Ovary (tissue), 9 donors: ENCODE results near the gene TRPM5. TPM values are rescaled to one million over a fixed set of nuclear protein-coding genes. Genes with fewer than 3 reads are reported as not detected.

ENCODE experiments used
- DNase-seq, 5 donors: peaks; one replicate each; pipeline ENCODE4 v3.0.0-alpha.2; 2019 to 2020
- H3K27ac ChIP-seq, 2 donors: fragments of 200-600 bp; one replicate each; pipeline versions ENCODE4 v1.5.1 to v1.8.0; 2019 to 2022
- H3K27me3 ChIP-seq: fragments of 200-600 bp; one replicate; pipeline ENCODE4 v1.8.0; 2022
- H3K36me3 ChIP-seq: fragments of 200-600 bp; sonication (generic); one replicate; pipeline ENCODE4 v1.5.1; 2019
- H3K4me1 ChIP-seq: one replicate; pipeline ENCODE4 v1.8.1; 2013; ENCODE audit warnings: mild to moderate bottlenecking, moderate library complexity; ENCODE audit not compliant: insufficient read depth
- H3K4me3 ChIP-seq: fragments of 200-600 bp; sonication (generic); one replicate; pipeline ENCODE4 v1.5.1; 2017
- H3K9me3 ChIP-seq, 2 donors: fragments of 200-600 bp in 1 of 2; sonication (generic) in 1 of 2; one replicate each; pipeline versions ENCODE4 v1.5.1 to v1.8.1; 2013 to 2019; ENCODE audit warnings: mild to moderate bottlenecking in 1 of 2, moderate library complexity in 1 of 2
- EP300 ChIP-seq: sonication (generic); formaldehyde crosslinking; IDR thresholded peaks from one replicate; pipeline ENCODE4 v1.6.1; 2017; ENCODE audit warnings: antibody characterized with exemption
- POLR2A ChIP-seq: fragments of 450-650 bp; IDR thresholded peaks from one replicate; pipeline ENCODE4 v1.6.1; 2017; ENCODE audit warnings: antibody characterized with exemption, mild to moderate bottlenecking, moderate library complexity
- WGBS, 3 donors: extraction: QIAGEN DNeasy Blood & Tissue Kit in 1 of 3; methylation state at CpG; one replicate each; pipeline versions ENCODE4 v1.1.5 to v1.1.7; 2013 to 2017; 5-methylcytosine and 5-hydroxymethylcytosine counted together
- intact Hi-C, 4 donors: fragments of 100-400 bp; cut with DNase I; formaldehyde crosslinking; loops; one replicate each; pipeline versions ENCODE4 v1.11.0 to v1.15.1; 2022 to 2023
- polyA plus RNA-seq, 2 donors: library from polyadenylated mRNA; stranded (reverse); fragments of 200-250 nt in 1 of 2; fragments of 350-450 nt in 1 of 2; fragmentation: Illumina TruSeq in 1 of 2; extraction: RNeasy Lipid Tissue Mini Kit (QIAGEN cat#74804) in 1 of 2; gene quantifications; one replicate each; pipeline ENCODE4 v1.2.3, GENCODE V29; 2013 to 2014
- total RNA-seq, 7 donors: library from RNA; depleted of rRNA in 2 of 7; stranded (reverse); fragments of >200 nt in 2 of 7; fragmentation: NEBNext Ultra II Directional in 3 of 7; extraction: Animal tissue kit (Norgen Biotek cat#: 25700) in 3 of 7; gene quantifications; one replicate each; pipeline versions ENCODE4 v1.1.0 to v1.2.4, GENCODE V29; 2016 to 2023
- TF ChIP-seq, protein P1 (sequence below), 3 donors: fragments of 450-650 bp in 2 of 3; fragments of 200-600 bp in 1 of 3; IDR thresholded peaks; one replicate each; pipeline versions ENCODE4 v1.5.1 to v1.8.0; 2016 to 2022; ENCODE audit warnings: antibody characterized with exemption in 3 of 3, mild to moderate bottlenecking in 1 of 3
- donor health status: DM: no; HTN: no; CAD: no; lungs with moderate emphysema.
- donor health status: DM: no; HTN: no; CAD: no.
- donor health status: Bipolar disorder and iron deficiency.
- donor health status: DM: yes; HTN: yes; CAD: no.
- donor health status: DM: no; HTN: no; CAD: no.
- donor health status: DM: yes; HTN: yes; CAD: no.

TRPM5 gene
- total and polyA plus RNA-seq, 9 donors: 0.05 to 0.11 (median 0.08) TPM; not detected in 6

DNA sequence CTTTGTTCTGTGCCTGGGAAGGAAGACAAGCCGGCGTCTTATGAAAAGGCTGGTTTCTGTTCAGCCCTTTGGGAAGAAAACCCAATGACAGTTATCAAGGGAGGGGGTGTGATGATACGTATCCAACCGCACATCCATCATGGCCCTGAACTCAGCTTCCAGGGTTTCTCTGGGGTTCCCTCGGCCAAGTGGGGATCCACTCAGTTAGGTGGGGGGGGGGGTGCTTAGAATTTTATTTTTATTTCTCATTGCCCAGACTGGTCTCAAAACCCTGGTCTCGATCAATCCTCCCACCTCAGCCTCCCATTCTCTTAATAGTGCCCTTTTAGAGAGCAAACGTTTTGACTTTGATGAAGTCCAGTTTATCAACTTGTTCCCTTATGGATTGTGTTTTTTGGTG lies 26.2 kb upstream of the TRPM5 start:
- TF ChIP-seq, protein P1, sequence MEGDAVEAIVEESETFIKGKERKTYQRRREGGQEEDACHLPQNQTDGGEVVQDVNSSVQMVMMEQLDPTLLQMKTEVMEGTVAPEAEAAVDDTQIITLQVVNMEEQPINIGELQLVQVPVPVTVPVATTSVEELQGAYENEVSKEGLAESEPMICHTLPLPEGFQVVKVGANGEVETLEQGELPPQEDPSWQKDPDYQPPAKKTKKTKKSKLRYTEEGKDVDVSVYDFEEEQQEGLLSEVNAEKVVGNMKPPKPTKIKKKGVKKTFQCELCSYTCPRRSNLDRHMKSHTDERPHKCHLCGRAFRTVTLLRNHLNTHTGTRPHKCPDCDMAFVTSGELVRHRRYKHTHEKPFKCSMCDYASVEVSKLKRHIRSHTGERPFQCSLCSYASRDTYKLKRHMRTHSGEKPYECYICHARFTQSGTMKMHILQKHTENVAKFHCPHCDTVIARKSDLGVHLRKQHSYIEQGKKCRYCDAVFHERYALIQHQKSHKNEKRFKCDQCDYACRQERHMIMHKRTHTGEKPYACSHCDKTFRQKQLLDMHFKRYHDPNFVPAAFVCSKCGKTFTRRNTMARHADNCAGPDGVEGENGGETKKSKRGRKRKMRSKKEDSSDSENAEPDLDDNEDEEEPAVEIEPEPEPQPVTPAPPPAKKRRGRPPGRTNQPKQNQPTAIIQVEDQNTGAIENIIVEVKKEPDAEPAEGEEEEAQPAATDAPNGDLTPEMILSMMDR (IDR thresholded peaks at IDR 0.05): no peak
- TF ChIP-seq EP300 (no peak), POLR2A (no peak)
- no peak for DNase-seq
- Histone ChIP-seq H3K9me3 (no peaks in the 10 kb centered on the region), H3K4me1 (no peaks in the 10 kb centered on the region), H3K27me3 (no peaks in the 10 kb centered on the region), H3K27ac (no peak overlapping the region), H3K36me3 (no peaks in the 10 kb centered on the region), H3K4me3 (no peak overlapping the region)
- 44 to 58% (median 56%) methylated on average over 7 of the region's 7 CpGs for WGBS, 3 donors
- intact Hi-C loops: no loop called here

DNA sequence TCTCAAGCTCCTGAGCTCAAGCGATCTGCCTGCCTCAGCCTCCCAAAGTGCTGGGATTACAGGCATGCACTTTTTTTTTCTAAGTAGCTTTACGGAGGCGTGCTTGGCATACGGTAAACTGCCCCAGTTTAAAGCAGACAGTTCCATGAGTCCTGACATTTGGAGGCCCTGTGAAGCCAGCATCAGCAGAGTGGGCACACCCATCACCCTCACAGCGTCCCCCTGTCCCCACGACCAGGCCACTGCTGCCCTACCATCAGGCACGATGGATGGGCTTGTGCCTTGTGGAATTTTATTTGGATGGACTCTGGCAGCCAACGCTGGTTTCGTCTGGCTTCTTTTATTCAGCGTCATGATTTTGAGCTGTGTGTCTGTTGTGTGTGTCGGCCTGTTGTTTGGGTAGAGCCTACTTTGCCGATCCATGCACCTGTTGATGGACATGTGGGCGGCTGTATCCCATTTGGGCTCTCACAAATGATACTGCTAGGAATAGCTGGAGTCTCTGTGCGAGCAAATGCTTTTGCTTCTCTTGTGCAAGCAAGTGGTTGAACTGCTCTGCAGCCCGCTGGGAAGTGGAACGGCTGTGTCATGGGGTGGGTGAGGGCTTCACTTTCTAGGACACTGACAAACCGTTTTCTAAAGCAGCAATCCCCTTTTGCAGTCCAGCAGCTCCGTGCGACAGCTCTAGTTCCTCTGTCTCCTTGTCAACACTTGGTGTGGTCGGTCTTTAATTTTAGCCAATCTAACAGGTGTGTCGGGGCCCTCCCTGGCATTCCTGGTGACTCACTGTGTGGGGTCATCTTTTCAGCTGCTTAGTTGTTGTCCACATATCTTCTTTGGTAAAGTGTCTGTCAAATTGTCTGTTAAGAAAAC lies 24.3 kb upstream of the TRPM5 start:
- no peaks in the 10 kb centered on the region for H3K4me1 ChIP-seq
- H3K36me3 ChIP-seq: no peaks in the 10 kb centered on the region
- TF ChIP-seq POLR2A: no peak
- TF ChIP-seq, protein P1 (IDR thresholded peaks at IDR 0.05): no peak
- H3K4me3 ChIP-seq: no peak overlapping the region
- no peaks in the 10 kb centered on the region for H3K27me3 ChIP-seq
- H3K9me3 ChIP-seq: no peaks in the 10 kb centered on the region
- DNase-seq: no peak
- intact Hi-C loops: no loop called here
- H3K27ac ChIP-seq: no peak overlapping the region
- 75 to 79% (median 77%) methylated on average over 21 of the region's 21 CpGs for WGBS, 3 donors

DNA sequence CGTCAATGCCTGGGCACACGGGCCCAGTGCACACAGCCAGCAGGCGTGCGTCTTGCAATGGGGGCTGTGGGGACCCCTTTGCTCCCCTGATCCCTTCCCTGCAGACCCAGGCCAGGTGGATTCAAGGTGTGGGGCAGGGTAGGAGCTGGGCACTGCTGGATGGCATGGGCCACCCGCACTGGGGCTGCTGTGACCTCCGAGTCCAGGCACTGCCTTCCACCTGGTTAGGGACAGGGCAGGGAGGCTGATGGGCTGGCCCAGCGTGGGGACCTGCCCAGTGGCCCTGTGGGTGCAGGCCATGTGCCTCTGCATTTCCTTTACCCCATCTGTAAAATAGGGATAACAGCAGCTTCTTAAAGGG lies 23.4 kb upstream of the TRPM5 start:
- no peak for DNase-seq
- 85 to 92% (median 86%) methylated on average over 7 of the region's 7 CpGs for WGBS, 3 donors
- H3K27ac ChIP-seq: no peak overlapping the region
- H3K9me3 ChIP-seq: no peaks in the 10 kb centered on the region
- no peaks in the 10 kb centered on the region for H3K36me3 ChIP-seq
- H3K4me1 ChIP-seq: no peaks in the 10 kb centered on the region
- intact Hi-C loops: no loop called here
- TF ChIP-seq, protein P1 (IDR thresholded peaks at IDR 0.05): no peak
- TF ChIP-seq POLR2A: no peak
- TF ChIP-seq EP300: no peak
- H3K4me3 ChIP-seq: no peak overlapping the region
- H3K27me3 ChIP-seq: no peaks in the 10 kb centered on the region

DNA sequence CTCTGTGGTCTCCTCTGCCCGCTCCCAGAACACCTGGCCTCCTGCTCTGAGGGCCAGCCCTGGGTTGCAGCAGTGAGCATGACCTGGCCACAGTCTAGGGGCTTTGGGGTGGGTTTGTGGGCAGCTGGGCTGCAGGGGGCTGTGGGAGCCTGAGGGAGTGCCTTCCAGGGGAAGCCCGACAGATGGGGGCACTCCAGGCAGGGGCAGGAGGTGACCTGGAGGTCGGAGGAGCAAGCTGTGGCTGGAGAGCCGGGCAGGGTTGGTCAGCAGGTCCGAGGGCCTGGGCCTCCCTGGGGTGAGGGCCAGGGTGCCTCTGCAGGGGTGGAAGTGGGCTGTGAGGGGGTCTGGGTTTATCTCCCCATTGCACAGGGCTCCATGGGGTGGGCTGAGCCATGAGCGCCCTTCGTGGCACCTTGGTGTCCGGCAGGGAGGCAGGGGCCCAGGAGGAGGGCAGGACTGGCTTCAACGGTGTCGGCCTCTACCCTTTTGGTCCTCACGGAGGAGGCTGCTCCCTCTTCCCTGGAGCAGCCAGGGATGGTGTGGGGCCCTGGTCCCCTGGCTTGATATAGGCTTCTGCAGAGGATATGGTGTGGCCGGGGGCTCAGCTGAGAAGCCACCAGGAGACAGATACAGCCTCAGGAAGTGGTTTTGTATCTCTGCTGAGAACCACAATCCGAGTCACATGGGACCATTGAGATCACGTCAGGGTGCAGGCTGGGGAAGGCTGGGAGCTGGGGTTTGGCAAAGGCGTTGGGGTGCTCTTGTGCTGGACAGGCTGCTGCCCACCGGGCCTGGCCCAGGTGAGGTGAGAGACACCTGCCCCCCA lies 22.8 kb upstream of the TRPM5 start:
- Histone ChIP-seq H3K36me3 (no peaks in the 10 kb centered on the region), H3K9me3 (no peaks in the 10 kb centered on the region), H3K27me3 (no peaks in the 10 kb centered on the region), H3K4me1 (no peaks in the 10 kb centered on the region), H3K27ac (no peak overlapping the region), H3K4me3 (no peak overlapping the region)
- TF ChIP-seq, protein P1 (IDR thresholded peaks at IDR 0.05): no peak
- no peak for TF ChIP-seq POLR2A
- TF ChIP-seq EP300: no peak
- 76 to 85% (median 79%) methylated on average over 16 of the region's 16 CpGs for WGBS, 3 donors
- intact Hi-C loops: no loop called here
- DNase-seq: no peak
